Subcutaneous adipose tissue (tissue), 4 donors: ENCODE data around the gene KMT5B. TPM values are rescaled to one million over a fixed set of nuclear protein-coding genes. Genes with fewer than 3 reads are reported as not detected.

Source experiments
- total RNA-seq, 4 donors: library from RNA; depleted of rRNA; stranded (reverse); fragments of >200 nt; gene quantifications; one replicate each; pipeline ENCODE4 v1.1.0, GENCODE V29; 2016
- TF ChIP-seq, protein P1 (sequence below): fragments of 450-650 bp; IDR thresholded peaks from one replicate; pipeline ENCODE4 v1.5.1; 2016; ENCODE audit warnings: low read depth, mild to moderate bottlenecking, control low read depth, antibody characterized with exemption, moderate library complexity

The KMT5B gene
- total RNA-seq, 4 donors from 2014 or later: 30.6 to 42.8 (median 37.9) TPM

GRCh38 chr11:68191661-68192579 lies 21.2 kb downstream of the KMT5B start:
- TF ChIP-seq, protein P1, sequence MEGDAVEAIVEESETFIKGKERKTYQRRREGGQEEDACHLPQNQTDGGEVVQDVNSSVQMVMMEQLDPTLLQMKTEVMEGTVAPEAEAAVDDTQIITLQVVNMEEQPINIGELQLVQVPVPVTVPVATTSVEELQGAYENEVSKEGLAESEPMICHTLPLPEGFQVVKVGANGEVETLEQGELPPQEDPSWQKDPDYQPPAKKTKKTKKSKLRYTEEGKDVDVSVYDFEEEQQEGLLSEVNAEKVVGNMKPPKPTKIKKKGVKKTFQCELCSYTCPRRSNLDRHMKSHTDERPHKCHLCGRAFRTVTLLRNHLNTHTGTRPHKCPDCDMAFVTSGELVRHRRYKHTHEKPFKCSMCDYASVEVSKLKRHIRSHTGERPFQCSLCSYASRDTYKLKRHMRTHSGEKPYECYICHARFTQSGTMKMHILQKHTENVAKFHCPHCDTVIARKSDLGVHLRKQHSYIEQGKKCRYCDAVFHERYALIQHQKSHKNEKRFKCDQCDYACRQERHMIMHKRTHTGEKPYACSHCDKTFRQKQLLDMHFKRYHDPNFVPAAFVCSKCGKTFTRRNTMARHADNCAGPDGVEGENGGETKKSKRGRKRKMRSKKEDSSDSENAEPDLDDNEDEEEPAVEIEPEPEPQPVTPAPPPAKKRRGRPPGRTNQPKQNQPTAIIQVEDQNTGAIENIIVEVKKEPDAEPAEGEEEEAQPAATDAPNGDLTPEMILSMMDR: no peak

DNA sequence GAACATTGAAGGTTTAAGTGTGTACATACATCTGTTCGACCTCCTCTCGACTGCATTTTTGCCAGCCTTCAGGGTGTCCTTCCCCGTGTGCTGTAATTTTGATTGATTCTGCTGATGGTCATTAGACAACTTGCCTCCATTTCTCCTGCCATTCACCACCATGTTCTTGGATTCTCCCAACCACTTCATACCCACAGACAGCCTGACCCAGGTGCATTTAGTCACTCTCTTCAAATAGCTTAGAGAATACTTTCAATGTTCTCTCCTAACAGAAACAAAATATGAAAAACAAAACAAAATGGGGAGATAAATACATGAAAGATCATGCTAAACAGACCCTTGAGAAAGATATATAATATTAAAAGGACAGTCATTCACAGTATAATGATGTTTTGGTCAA lies 23.2 kb downstream of the KMT5B start:
- TF ChIP-seq, protein P1: no peak

DNA sequence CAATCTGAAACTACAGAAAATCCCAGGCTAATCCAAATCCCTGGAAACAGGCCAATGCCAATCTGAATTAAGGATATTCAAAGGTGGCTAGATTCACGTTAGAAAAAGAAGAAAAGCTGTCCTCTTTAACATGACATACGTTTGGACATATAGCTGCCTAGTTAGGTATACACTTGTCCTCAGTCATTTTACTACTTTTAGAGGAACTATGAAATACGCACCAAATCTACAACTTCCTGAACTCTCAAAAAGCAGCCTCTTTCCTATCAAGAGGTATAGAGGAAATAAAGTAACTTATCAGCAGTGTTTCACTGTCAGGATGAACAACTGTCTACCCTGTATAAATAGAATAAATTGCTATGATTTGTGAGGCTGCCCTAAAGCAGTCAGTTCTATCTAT lies 24.0 kb downstream of the KMT5B start:
- TF ChIP-seq, protein P1: no peak

DNA sequence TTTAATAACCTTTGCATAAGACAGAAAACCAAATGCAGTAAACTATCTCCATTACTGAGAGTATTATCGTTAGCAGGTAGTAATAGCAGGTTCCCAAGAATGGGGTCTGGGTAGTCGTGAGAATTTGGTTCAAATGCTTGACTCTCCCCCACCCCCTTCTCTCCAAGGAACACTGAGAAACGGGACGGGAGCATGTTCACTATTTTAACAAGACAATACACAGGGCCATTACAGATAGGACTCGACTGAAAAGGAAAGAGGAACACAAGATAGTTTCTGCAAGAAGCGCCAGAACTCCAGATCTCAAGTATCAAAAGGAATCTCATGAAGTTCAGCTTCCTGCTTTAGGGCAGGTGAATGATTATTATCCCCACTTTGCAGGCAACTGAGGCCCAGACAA lies 27.0 kb downstream of the KMT5B start:
- TF ChIP-seq, protein P1: no peak

DNA sequence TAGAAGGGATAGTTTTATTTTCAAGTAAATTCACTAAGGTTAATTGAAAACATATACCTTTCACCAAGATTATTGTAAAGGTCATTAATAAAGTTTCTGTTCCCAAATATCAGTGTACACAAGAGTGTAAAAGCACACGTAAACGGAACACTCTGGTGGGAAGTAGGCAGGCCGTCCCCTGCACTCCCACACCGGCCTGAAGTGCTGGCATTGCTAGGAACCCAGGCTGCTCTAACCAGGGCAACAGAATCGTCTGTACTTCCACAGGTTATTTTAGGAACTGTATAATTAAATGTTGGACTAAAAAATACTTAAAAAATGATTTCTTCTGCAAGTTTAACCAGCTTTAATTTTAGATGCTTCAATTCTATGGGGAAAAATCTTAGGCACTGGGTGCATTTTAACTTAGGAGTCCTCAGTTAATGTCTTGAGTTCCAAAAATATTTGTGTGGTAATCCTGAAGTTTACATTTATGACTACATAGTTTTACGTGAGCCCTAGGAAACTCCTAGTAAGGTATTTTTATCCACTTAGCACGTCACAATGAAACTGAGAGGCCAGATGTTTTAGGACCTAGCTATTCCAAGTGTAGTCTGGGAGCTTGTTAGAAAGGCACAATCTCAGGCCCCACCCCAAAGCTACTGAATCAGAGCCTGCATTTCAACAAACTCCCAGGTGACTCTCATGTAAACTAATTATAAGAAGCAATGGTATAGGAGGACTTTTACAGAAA lies 31.2 kb downstream of the KMT5B start:
- TF ChIP-seq, protein P1: no peak

GRCh38 chr11:68179847-68180246 lies 33.2 kb downstream of the KMT5B start:
- TF ChIP-seq, protein P1: no peak

GRCh38 chr11:68177877-68178276 lies 35.2 kb downstream of the KMT5B start:
- TF ChIP-seq, protein P1: no peak
